Mesenchymal stem cell (in vitro differentiated cells and primary cell): ENCODE measurements around the gene EXOC4.

ENCODE experiments used
- DNase-seq: peaks from one replicate; pipeline ENCODE4 v3.0.0-alpha.2; 2013
- H2AFZ ChIP-seq: one replicate; pipeline ENCODE4 v1.6.1; 2013; ENCODE audit warnings: low read depth, mild to moderate bottlenecking, control low read depth, inconsistent platforms, low read length, moderate library complexity
- H2AK5ac ChIP-seq: 2 replicates; pipeline ENCODE4 v1.6.1; 2013; ENCODE audit warnings: low read length, moderate library complexity, mild to moderate bottlenecking, inconsistent platforms; ENCODE audit not compliant: severe bottlenecking
- H2BK120ac ChIP-seq: one replicate; pipeline ENCODE4 v1.6.1; 2013; ENCODE audit warnings: low read depth, mild to moderate bottlenecking, inconsistent platforms, low read length, moderate library complexity
- H2BK12ac ChIP-seq, 2 experiments: one replicate each; pipeline ENCODE4 v1.6.1; 2013; ENCODE audit warnings: inconsistent platforms in 2 of 2, low read length in 2 of 2, mild to moderate bottlenecking in 2 of 2, moderate library complexity in 2 of 2, control low read depth in 1 of 2
- H2BK15ac ChIP-seq: one replicate; pipeline ENCODE4 v1.6.1; 2013; ENCODE audit warnings: mild to moderate bottlenecking, low read depth, inconsistent platforms; ENCODE audit not compliant: poor library complexity, severe bottlenecking
- H2BK5ac ChIP-seq: 2 replicates; pipeline ENCODE4 v1.6.1; 2013; ENCODE audit warnings: low read depth, mild to moderate bottlenecking, low read length, control low read depth, inconsistent platforms; ENCODE audit not compliant: poor library complexity, severe bottlenecking
- H3K14ac ChIP-seq, 2 experiments: one replicate each; pipeline ENCODE4 v1.6.1; 2013; ENCODE audit warnings: inconsistent platforms in 2 of 2, low read length in 2 of 2, control low read depth in 1 of 2, mild to moderate bottlenecking in 1 of 2, moderate library complexity in 1 of 2
- H3K18ac ChIP-seq, 2 experiments: one replicate each; pipeline ENCODE4 v1.6.1; 2013; ENCODE audit warnings: inconsistent platforms in 2 of 2, low read length in 2 of 2, control low read depth in 1 of 2, low read depth in 1 of 2, mild to moderate bottlenecking in 1 of 2
- H3K23ac ChIP-seq, 2 experiments: one replicate each; pipeline ENCODE4 v1.6.1; 2013; ENCODE audit warnings: inconsistent platforms in 2 of 2, low read length in 2 of 2, mild to moderate bottlenecking in 2 of 2, moderate library complexity in 2 of 2, control low read depth in 1 of 2
- H3K27ac ChIP-seq: 2 replicates; pipeline ENCODE4 v1.5.1; 2013; ENCODE audit warnings: mild to moderate bottlenecking, moderate library complexity, low read length, control low read depth, inconsistent platforms; ENCODE audit not compliant: poor library complexity, severe bottlenecking
- H3K27me3 ChIP-seq, 2 experiments: 2 replicates each; pipeline versions ENCODE4 v1.6.1 to v1.7.0; 2013; ENCODE audit warnings: low read length in 2 of 2, mild to moderate bottlenecking in 2 of 2, moderate library complexity in 2 of 2, control low read depth in 1 of 2, inconsistent platforms in 1 of 2; ENCODE audit not compliant: control insufficient read depth in 1 of 2, insufficient read depth in 1 of 2
- H3K36me3 ChIP-seq, 2 experiments: 2 replicates each; pipeline versions ENCODE4 v1.6.1 to v1.7.0; 2013; ENCODE audit warnings: low read length in 2 of 2, control low read depth in 1 of 2, inconsistent platforms in 1 of 2, low read depth in 1 of 2, mild to moderate bottlenecking in 1 of 2; ENCODE audit not compliant: insufficient read depth in 2 of 2, control insufficient read depth in 1 of 2
- H3K4ac ChIP-seq, 2 experiments: one replicate each; pipeline ENCODE4 v1.6.1; 2013; ENCODE audit warnings: inconsistent platforms in 2 of 2, low read length in 2 of 2, mild to moderate bottlenecking in 2 of 2, moderate library complexity in 2 of 2, control low read depth in 1 of 2, low read depth in 1 of 2
- H3K4me1 ChIP-seq: 2 replicates; pipeline ENCODE4 v1.6.1; 2013; ENCODE audit warnings: low read depth, low read length, control low read depth; ENCODE audit not compliant: control insufficient read depth, insufficient read depth
- H3K4me2 ChIP-seq: 2 replicates; pipeline ENCODE4 v1.6.1; 2013; ENCODE audit warnings: low read length, mild to moderate bottlenecking, inconsistent platforms; ENCODE audit not compliant: poor library complexity, severe bottlenecking
- H3K4me3 ChIP-seq, 2 experiments: 2 replicates each; pipeline versions ENCODE4 v1.5.1 to v1.7.0; 2013; ENCODE audit warnings: low read length in 2 of 2, mild to moderate bottlenecking in 2 of 2, control low read depth in 1 of 2, low read depth in 1 of 2; ENCODE audit not compliant: insufficient read depth in 1 of 2
- H3K79me1 ChIP-seq: replicated peaks from 2 replicates; pipeline ENCODE4 v1.6.1; 2013; ENCODE audit warnings: mild to moderate bottlenecking, control low read depth, low read length, inconsistent platforms; ENCODE audit not compliant: poor library complexity, severe bottlenecking
- H3K9ac ChIP-seq: 2 replicates; pipeline ENCODE4 v1.7.0; 2013; ENCODE audit warnings: mild to moderate bottlenecking, low read length, moderate library complexity
- H3K9me3 ChIP-seq: 2 replicates; pipeline ENCODE4 v1.7.0; 2013; ENCODE audit warnings: mild to moderate bottlenecking, low read length; ENCODE audit not compliant: control insufficient read depth
- H4K8ac ChIP-seq: one replicate; pipeline ENCODE4 v1.6.1; 2013; ENCODE audit warnings: inconsistent platforms, mild to moderate bottlenecking, low read length, moderate library complexity
- H4K91ac ChIP-seq: one replicate; pipeline ENCODE4 v1.6.1; 2013; ENCODE audit warnings: mild to moderate bottlenecking, low read length, inconsistent platforms
- WGBS: methylation state at CpG from one replicate; pipeline ENCODE4 v1.1.7; 2013; ENCODE audit warnings: mixed read lengths; 5-methylcytosine and 5-hydroxymethylcytosine counted together

EXOC4 gene

DNA sequence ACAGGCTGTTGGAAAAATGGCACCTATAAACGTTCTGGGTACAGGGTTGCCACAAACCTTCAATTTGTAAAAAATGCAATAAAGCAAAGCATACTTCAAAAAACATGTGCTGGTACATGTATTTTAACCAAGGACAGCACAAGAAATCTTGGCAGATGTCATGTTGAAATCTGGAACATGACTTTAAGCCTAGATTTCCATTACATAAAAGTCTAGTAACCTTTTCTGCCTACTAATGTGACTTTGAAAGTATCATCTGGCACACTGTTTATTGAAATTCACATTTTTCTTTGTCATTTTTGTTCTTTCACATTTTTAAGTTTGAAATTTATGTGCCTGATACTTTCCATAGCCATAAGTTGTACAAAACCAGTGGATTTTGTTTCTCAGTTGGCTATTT is 296.8 kb downstream of the EXOC4 start:
- H3K4ac ChIP-seq: no peak overlapping the region
- H4K91ac ChIP-seq: no peak overlapping the region
- no peak overlapping the region for H2AK5ac ChIP-seq

DNA sequence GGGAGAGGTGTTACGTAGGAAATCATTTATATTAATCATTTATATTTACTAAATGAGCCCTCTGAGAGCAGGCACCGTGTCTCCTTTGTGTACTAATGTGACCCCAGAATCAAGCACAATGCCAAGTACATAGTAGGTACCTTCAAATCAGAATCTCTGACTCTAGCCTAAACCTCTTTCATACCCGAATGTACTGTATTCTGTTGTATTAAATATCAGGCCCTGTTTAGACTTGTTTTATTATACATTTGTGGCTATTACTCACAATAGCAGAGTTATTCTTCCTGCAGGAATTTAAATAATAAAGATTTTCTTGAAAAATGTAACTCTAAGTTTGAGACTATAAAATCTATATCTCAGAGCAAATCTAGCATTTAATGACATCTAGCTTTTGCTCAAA is 297.3 kb downstream of the EXOC4 start:
- Histone ChIP-seq H3K4ac (no peak overlapping the region), H3K14ac (no peak overlapping the region), H3K9me3 (no peaks in the 10 kb centered on the region), H3K4me1 (no peaks in the 10 kb centered on the region), H4K91ac (no peak overlapping the region), H3K79me1 (peaks cover 12% of the 10 kb centered on the region), H2BK12ac (no peak overlapping the region), H2AFZ (no peak overlapping the region), H2BK5ac (no peak overlapping the region), H4K8ac (no peak overlapping the region), H3K4me2 (no peak overlapping the region), H3K27me3 (no peaks in the 10 kb centered on the region), H2BK15ac (no peak overlapping the region), H3K36me3 (no peaks in the 10 kb centered on the region), H3K23ac (no peak overlapping the region), H3K18ac (no peak overlapping the region), H3K4me3 (no peak overlapping the region), H2AK5ac (no peak overlapping the region), H2BK120ac (no peak overlapping the region), H3K9ac (no peak overlapping the region), H3K27ac (no peak overlapping the region)
- DNase-seq: no peak
- WGBS: 67% methylated on average over 1 of the region's 3 CpGs

More for the DNA sequence above, 296.8 kb downstream of the EXOC4 start:
- Histone ChIP-seq H3K4me3 (no peak overlapping the region), H3K9ac (no peak overlapping the region), H3K27ac (no peak overlapping the region), H4K8ac (no peak overlapping the region), H3K27me3 (no peaks in the 10 kb centered on the region), H2BK12ac (no peak overlapping the region), H3K14ac (no peak overlapping the region), H2AFZ (no peak overlapping the region), H2BK120ac (no peak overlapping the region), H3K36me3 (no peaks in the 10 kb centered on the region), H3K18ac (no peak overlapping the region), H3K4me1 (no peaks in the 10 kb centered on the region), H2BK5ac (no peak overlapping the region), H3K4me2 (no peak overlapping the region), H3K23ac (no peak overlapping the region), H2BK15ac (no peak overlapping the region), H3K9me3 (no peaks in the 10 kb centered on the region), H3K79me1 (peaks cover 12% of the 10 kb centered on the region)
- no CpG with 5 or more reads among the region's 1 CpG for whole genome bisulfite sequencing
- no peak for DNase-seq

- no peak for DNase-seq
- Histone ChIP-seq H3K9me3 (no peaks in the 10 kb centered on the region), H3K23ac (no peak overlapping the region), H3K4ac (no peak overlapping the region), H2BK120ac (no peak overlapping the region), H2AFZ (no peak overlapping the region), H3K4me3 (no peak overlapping the region), H3K4me2 (no peak overlapping the region), H2BK5ac (no peak overlapping the region), H3K18ac (no peak overlapping the region), H3K27me3 (no peaks in the 10 kb centered on the region), H4K91ac (no peak overlapping the region), H3K4me1 (no peaks in the 10 kb centered on the region), H2AK5ac (no peak overlapping the region), H2BK12ac (no peak overlapping the region), H3K27ac (no peak overlapping the region), H3K79me1 (peaks cover 12% of the 10 kb centered on the region), H3K36me3 (no peaks in the 10 kb centered on the region), H2BK15ac (no peak overlapping the region), H3K14ac (no peak overlapping the region), H3K9ac (no peak overlapping the region), H4K8ac (no peak overlapping the region)
- WGBS: 94% methylated on average over 3 of the region's 4 CpGs
Observed at GRCh38 chr7:133550811-133551210, 297.9 kb downstream of the EXOC4 start.

- no peak overlapping the region for H2BK120ac ChIP-seq
- no peak overlapping the region for H3K9ac ChIP-seq
- H2AK5ac ChIP-seq: no peak overlapping the region
- no peak overlapping the region for H3K4me3 ChIP-seq
- H2BK5ac ChIP-seq: no peak overlapping the region
- H3K4ac ChIP-seq: no peak overlapping the region
- no peak overlapping the region for H3K23ac ChIP-seq
- H4K8ac ChIP-seq: no peak overlapping the region
- H2BK12ac ChIP-seq: no peak overlapping the region
- no peak for DNase-seq
- H3K18ac ChIP-seq: no peak overlapping the region
- H3K79me1 ChIP-seq: peaks cover 10% of the 10 kb centered on the region
- no peak overlapping the region for H3K4me2 ChIP-seq
- no peak overlapping the region for H3K27ac ChIP-seq
- no peaks in the 10 kb centered on the region for H3K9me3 ChIP-seq
- no peak overlapping the region for H4K91ac ChIP-seq
- H2AFZ ChIP-seq: no peak overlapping the region
- H2BK15ac ChIP-seq: no peak overlapping the region
- H3K27me3 ChIP-seq: no peaks in the 10 kb centered on the region
- WGBS: 95% methylated on average over 4 of the region's 4 CpGs
- no peaks in the 10 kb centered on the region for H3K4me1 ChIP-seq
- no peaks in the 10 kb centered on the region for H3K36me3 ChIP-seq
- no peak overlapping the region for H3K14ac ChIP-seq
Observed at GRCh38 chr7:133551466-133551865, 298.6 kb downstream of the EXOC4 start.
